ENCODE data around the gene CXCR5.

CXCR5 gene

DNA sequence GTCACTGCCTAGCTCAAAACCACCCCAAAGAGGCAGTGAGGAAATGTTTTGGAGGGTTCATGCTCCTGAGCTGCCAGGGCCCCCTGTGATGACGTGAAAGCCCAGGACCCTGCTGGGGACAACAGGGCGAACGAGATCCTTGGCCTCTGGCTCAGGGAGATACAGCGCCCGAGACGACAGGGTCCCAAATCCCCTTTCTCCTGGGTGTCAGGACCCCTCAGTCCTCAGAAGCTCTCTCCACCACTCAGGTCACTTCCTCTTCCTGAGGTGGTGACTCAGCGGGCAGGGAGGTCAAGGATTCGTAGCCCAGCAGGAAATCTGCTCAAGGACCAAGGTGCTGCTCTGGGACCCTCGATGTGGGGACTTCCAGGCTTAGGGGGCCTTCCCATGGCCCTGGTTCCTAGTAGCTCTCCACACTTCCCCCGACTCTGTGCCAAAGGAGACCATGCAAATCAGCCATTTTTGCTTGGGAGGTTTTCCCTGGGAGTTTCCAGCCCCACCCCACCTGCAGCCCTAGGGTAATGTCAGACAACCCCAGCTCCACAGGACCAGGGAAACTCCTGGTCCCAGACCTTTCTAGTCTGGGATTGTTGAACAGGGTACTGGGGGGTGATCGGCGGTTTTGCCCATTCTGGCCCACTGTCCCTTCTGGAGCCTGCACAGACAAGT is 29.2 kb downstream of the CXCR5 start:
- no peak for DNase-seq (ENCODE audit: low read depth in 2 of 2)

DNA sequence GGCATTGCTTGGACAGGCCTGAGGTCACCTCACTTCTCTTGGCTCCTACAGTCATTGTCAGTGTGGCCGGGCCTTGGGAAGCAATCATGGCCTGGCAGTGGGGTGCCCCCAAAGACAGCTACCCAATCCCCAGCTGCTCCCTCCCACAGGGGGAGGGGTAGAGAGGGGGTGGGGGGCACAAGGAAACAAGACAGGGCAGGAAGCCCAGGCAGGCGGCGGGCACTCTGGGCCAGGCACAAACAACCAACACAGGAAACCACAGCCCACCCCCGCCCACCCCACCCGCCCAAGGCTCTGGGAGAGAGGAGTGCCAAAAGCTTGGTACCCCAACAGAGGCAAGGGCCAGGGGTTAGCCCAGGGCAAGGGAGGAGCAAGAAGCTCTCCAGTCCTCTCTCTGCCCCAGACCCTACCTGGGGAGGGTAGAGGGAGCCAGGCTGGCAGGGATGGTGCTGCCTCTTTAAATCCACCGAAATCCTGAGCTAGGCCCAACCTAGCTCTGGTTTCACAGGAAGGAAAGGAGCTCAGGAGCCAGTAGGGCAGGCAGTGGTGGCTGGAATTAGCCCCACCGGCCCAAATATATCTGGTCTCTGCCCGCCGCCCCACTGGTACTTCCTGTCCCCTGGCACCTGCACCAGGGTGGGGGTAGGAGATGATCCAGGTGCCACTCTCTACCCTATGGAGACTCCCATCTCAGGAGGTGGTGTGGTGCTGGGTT is 29.9 kb downstream of the CXCR5 start:
- DNase-seq (ENCODE audit: low read depth in 2 of 2) = no peak

GRCh38 chr11:118914178-118914918 is 30.7 kb downstream of the CXCR5 start:
- no peak for DNase-seq (ENCODE audit: low read depth in 2 of 2)

- no peak for DNase-seq (ENCODE audit: low read depth in 2 of 2)
These were observed 31.3 kb downstream of the CXCR5 start for GRCh38 chr11:118914987-118915386.

- DNase-seq (ENCODE audit: low read depth in 2 of 2) = no peak
These were observed 31.7 kb downstream of the CXCR5 start for GRCh38 chr11:118915396-118915795.

DNA sequence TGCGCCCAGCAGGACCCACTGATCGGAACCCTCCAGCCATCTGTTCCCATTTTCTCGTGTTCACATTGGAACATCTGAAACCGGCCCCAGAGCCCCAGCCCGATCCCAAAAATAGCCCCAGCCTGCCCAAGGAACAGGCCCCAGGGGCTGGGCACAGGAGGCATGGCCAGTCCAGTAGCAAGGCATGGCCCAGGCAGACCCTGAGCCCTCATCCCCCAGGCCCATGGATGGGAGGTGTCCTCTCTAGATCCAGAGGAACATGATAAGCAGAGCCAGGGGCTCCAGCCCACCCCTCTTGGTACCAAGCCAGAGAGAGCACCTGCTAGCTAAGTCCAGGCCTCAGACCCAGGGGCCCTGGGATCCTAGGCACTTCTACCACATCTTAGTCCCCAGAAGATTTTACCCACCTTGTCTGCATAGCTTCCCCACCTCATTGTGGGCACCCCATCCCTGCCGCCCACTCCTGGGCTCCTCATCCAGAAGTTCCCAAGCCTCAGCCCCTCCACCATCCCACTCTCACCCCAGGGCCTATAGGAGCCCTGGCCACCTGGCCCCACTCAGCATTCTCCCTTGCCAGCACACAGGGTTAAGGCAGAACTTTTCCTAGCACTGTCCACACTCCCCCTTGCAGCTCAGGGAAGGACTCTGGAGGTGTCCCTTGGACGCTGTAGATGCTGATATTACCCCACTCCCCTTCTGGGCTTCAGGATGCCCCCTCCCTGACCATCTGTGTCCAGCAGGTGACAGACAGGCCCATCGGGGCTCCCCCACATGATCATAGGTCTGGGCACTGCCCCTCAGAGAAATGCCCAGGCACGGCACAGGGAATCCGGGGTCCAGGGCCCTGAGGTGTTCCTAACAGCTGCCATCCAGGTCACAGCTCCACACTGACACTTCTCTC is 32.5 kb downstream of the CXCR5 start:
- no peak for DNase-seq (ENCODE audit: low read depth in 2 of 2)

GRCh38 chr11:118916842-118917388 is 33.2 kb downstream of the CXCR5 start:
- DNase-seq (ENCODE audit: low read depth in 2 of 2) = no peak

DNA sequence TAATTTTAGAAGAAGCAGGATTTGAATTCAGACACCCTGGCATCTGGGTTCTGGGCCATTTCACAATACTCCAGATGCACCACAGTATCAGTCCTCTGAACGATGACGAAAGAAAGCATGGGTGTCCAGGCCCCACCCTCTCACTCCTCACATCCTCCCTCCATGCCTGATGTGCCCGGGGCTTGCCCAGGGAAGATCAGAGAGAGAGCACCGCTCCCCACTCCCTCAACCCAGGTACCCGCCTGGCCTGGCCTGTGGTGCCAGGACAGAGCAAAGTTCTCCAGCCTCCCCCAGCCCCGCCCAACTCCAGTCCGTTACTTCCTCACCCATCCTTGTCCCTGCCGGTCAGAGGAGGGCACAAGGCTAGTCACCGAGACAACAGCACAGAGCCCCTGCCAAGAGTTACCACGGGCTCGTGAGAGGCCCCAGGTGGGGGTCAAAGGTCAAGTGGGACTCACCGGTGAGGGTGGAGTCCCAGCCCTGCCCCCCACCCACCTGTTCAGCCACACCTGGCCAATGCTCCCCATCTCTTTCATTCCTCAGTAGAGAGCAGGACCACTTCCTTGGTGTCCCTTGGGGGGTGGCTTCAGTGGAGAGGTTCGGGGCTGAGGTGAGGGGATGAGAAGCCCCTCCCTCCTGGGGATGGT is 33.9 kb downstream of the CXCR5 start:
- no peak for DNase-seq (ENCODE audit: low read depth in 2 of 2)

GRCh38 chr11:118918128-118918685 is 34.5 kb downstream of the CXCR5 start:
- no peak for DNase-seq (ENCODE audit: low read depth in 2 of 2)

DNA sequence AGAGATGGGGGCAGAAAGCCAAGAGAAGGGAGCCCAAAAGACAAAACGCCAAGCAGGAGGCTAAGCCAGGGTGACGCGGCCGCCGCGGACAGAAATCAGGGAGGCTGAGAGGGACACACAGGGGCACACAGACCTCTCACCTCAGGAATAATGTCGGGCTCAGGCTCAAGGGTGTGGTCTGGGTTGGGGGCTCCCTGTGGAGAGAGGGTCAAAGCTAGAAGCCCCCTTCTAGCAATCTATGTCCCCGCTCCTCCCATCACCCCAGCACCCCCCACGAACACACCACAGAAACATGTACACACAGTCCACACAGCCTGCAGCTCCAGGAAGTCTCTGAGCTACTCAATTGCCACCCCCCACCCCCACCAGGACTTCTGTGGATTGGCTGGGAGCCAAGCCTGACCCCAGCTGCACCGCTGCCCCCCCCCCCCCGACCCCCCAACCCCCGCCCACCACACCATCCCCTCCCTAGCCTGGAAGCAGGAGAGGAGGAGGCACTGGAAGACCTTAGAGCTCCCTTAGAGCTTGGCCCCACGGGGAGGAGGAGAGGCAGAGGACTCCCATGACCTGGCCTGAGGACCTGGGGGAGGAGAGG is 35.1 kb downstream of the CXCR5 start:
- no peak for DNase-seq (ENCODE audit: low read depth in 2 of 2)

DNA sequence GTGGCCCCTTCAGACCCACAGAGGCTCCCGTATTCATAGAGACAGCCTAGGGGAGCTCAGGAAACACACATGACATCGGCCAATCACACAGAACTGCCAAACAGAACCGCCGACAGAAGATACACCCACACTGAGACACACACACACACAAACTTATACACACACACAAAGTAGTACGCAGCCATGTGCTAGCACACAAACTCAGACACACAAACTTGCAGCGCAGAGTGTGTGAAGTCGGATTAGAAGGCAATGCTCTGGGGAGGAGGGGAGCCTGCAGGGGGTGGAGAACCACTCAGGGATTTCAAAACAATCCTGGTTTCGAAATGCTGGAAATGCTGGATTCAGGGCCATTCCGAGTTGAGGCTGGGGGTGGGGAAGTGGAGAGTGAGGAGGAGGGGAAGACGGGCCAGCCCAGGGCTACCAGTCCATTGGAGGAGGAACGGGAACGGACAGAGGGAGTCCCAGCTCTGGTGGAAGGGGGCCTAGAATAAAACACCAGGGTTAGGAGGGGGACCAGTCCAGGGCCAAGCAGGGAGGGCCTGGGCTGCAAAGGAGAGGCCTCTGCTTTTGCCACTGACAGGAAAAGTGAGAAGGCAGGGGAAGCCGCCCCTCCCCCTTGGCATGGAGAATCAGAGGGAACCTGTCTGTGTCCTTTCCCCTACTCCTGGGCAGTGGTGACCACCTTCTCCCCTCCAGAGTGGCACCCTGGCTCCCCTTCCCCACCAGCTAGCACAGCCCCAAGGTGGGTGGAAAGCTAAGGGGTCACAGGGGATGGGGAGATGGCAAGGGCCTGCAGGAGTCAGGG is 37.6 kb downstream of the CXCR5 start:
- no peak for DNase-seq (ENCODE audit: low read depth in 2 of 2)

GRCh38 chr11:118921929-118922744 is 38.4 kb downstream of the CXCR5 start:
- DNase-seq (ENCODE audit: low read depth in 2 of 2) = no peak

DNA sequence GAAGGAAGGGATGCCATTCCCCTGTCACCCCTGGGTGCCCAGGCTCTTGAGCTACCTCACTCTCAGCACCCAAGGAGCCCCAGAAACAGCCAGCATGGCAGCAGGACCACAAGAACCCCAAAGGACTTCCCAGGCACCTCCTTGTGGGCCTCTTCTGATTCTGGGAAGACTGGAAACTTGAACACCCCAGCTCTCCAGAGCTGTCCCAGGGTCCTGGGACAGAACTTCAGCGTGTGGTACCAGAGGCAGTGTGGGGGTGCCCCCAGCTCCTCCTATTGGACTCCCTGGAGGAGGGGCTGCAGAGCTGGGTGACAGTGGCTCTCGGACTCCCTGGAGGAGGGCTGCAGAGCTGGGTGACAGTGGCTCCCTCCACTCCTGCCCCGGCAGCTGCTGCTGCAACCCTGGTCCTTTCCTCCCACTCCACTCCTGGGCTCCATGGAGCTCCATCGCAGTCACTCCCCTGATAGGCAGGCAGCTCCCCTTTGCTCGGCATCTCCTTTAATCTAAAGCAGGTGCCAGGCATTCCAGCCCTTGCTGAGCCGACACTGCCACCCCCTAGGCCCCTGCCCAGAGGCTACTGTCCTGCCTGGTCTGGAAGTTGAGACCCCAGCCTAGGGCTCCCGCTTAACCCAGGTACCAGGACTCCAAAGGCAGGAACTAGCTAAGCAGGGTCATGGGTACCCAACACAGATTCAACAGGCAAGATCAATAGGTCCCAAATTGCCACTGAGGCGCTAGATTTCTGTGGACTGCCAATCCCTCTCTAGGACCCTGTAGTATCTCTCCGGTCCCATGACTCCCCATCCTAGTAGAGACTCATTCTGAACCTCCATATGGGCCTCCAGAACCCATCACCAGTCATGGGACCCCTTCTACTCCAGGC is 39.3 kb downstream of the CXCR5 start:
- DNase-seq (ENCODE audit: low read depth in 2 of 2) = no peak

GRCh38 chr11:118923721-118924587 is 40.3 kb downstream of the CXCR5 start:
- DNase-seq (ENCODE audit: low read depth in 2 of 2) = no peak

- DNase-seq (ENCODE audit: low read depth in 2 of 2) = no peak
These were observed 41.2 kb downstream of the CXCR5 start for GRCh38 chr11:118924591-118925585.

All from stimulated activated CD8-positive, alpha-beta memory T cell treated with anti-CD3 and anti-CD28 coated beads, Interleukin-15, amount 100 ng/mL, for 48 hours (primary cell).